ENCODE results near the gene PURB.
"Not testable (repeated sequence)": the region's sequence is repeated elsewhere in the genome, so short reads cannot be mapped to it uniquely, and the experiment has no call there.

Gene PURB

GRCh38 chr7:44846816-44847508 lies 38.4 kb downstream of the PURB start:
- peak overlapping the region; percentile 87 for H3K4me3 ChIP-seq (replicated peaks; ENCODE audit: low read depth, low read length)
- DNase-seq (ENCODE audit: extremely low read depth, low read depth), result no peak
- TF ChIP-seq CTCF (IDR thresholded peaks at IDR 0.05; ENCODE audit: low read depth, low read length, missing control alignments), result no peak

GRCh38 chr7:44846390-44846789 lies 38.9 kb downstream of the PURB start:
- peak overlapping the region; percentile 87 for H3K4me3 ChIP-seq (replicated peaks; ENCODE audit: low read depth, low read length)
- not testable (repeated sequence) for DNase-seq (ENCODE audit: extremely low read depth, low read depth)

GRCh38 chr7:44845451-44845850 lies 39.9 kb downstream of the PURB start:
- no peak for DNase-seq (ENCODE audit: extremely low read depth, low read depth)
- no peak for TF ChIP-seq CTCF (IDR thresholded peaks at IDR 0.05; ENCODE audit: low read depth, low read length, missing control alignments)
- H3K4me3 ChIP-seq (replicated peaks; ENCODE audit: low read depth, low read length), result no peak overlapping the region

- not testable (repeated sequence) for DNase-seq (ENCODE audit: extremely low read depth, low read depth); H3K4me3 ChIP-seq (replicated peaks; ENCODE audit: low read depth, low read length)
Observed at GRCh38 chr7:44843440-44843839, 41.9 kb downstream of the PURB start.

- H3K4me3 ChIP-seq (replicated peaks; ENCODE audit: low read depth, low read length); DNase-seq (ENCODE audit: extremely low read depth, low read depth): not testable (repeated sequence)
Observed at GRCh38 chr7:44842675-44843074, 42.7 kb downstream of the PURB start.

GRCh38 chr7:44838751-44839150 lies 46.6 kb downstream of the PURB start:
- no peak for TF ChIP-seq CTCF (IDR thresholded peaks at IDR 0.05; ENCODE audit: low read depth, low read length, missing control alignments)
- DNase-seq (ENCODE audit: extremely low read depth, low read depth), result no peak
- H3K4me3 ChIP-seq (replicated peaks; ENCODE audit: low read depth, low read length), result no peak overlapping the region

GRCh38 chr7:44827567-44827966 lies 57.8 kb downstream of the PURB start:
- no peak for DNase-seq (ENCODE audit: extremely low read depth, low read depth)
- no peak for TF ChIP-seq CTCF (IDR thresholded peaks at IDR 0.05; ENCODE audit: low read depth, low read length, missing control alignments)
- no peak overlapping the region for H3K4me3 ChIP-seq (replicated peaks; ENCODE audit: low read depth, low read length)

Data from HFF-Myc (cell line).